Effector CD4-positive, alpha-beta T cell (primary cell): ENCODE data around the gene SPRYD4.
"Not testable (repeated sequence)": the region's sequence is repeated elsewhere in the genome, so short reads cannot be mapped to it uniquely, and the experiment has no call there.

ENCODE experiments used
- DNase-seq: peaks from one replicate; pipeline ENCODE4 v3.0.0-alpha.2; 2020
- total RNA-seq: gene quantifications from one replicate; lab custom pipeline; 2026; lab: John Stamatoyannopoulos, UW

SPRYD4 gene
- total RNA-seq: 14.3 reads per million, percentile 39 among the genes with 10 or more reads in this experiment

DNA sequence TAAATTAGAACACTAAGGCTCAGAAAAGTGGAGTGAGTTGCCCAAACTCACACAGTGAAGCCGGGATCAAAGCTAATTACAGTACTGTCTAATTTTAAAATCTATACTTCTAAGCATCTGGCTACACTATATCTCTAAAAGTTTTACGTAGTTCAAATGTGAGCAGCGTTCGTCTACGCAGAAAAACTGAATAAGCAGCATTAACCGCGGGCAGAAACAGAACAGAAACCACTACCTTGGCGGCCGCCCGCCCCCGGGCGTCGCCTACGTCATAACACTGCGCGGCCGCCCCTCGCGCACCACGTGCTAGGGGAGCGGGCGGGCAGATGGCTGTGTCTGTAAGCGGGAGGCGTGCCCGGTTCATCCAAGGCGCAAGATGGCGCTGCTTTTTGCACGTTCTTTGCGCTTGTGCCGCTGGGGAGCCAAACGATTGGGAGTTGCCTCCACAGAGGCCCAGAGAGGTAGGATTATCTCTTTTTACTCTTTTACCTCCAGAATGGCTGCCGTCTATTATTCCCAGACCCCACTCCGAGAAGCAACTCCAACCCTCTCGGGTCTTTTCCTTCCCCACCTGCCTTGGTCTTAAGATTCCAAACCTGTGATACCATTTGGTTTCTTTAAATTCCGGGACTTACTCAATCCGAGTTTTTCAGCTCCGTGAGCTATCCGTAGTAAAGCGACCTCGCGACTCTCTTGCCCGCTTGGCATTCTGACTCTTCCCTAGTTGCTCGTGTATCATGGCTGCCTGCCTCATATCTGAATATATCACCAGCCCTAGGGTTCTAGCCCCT, at the start of gene SPRYD4:
Gene SPRYD4, plus strand, starts transcription at position 363 of the 791 bp plus-strand sequence. Its CDS starts 14 bp downstream, at position 377.
- DNase-seq: peak; percentile 91

DNA sequence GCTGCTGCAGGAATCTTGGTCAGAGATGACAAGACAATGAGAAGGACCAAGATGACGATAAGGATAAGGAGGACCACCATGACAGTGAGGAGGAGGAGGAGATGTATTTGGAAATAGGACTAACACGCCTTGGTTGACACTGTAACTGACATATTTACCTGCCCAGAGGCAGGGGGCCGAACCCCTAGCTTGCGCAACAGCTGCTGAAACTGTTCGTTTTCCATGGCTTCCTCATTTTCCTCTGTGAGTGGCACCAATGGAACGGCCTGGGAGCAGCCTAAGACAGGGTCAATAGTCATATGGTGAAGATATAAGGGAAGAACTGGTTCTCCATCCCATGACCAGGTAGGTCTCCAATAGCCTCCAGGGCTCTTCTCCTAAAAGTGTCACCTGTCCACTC, 48.0 kb upstream of the SPRYD4 start:
- no peak for DNase-seq

DNA sequence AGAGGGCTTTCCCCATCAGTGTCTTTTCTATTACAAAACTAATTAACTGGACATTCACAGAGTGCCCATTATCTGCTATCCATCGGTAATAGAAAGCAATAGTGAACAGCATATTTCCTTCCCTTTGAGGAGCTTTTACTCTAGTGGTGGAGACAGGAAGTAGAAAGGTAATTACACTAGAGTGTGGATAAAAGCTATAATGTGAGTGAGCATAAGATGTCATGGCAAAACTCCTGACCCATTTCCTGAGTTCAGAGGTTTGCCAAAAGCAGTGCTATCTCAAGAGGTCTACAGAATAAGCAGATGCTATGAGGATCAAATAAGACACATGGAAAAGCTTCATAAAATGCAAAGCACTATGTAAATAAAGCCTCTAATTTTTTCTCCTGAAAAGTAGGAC, 43.2 kb upstream of the SPRYD4 start:
- DNase-seq: no peak

DNA sequence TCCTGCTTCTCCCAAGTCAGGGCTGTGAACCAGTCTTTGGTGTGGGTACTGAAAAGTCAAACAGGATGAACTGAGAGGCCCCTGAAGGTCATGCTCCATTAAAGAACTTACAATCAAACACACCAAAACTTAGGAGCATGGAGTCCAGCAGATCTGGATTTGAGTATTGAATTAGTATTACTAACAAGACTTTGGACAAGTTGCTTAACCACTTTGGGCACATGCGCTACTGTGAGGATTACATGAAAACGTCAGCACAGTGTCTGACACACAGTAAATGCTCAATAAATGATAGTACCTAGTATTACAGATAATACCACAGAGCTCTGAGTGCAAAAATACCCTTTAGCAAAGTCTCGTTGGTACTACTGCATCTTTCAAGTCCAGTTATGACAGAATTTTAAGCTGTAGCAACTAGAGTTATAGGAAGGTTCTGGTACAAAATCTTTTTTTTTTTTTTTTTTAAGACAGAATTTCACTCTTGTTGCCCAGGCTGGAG, 42.4 kb upstream of the SPRYD4 start:
- no peak for DNase-seq

DNA sequence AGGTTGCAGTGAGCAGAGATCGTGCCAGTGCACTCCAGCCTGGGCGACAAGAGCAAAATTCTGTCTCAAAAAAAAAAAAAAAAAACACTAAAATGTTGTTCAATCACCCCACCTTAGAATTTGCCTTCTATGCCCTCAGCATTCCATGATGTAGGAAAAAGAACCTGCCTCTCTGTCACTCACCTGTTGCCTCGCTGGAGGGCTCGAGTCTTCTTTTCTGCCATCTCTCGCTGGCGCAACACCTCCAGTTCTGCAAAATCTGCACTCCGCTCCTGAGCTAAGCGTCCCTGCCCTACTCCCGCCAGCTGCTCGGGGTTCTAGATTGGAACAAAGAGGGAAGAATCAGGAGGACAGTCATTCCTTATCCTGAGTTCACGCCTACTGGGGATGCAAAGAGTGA, 37.1 kb upstream of the SPRYD4 start:
- DNase-seq: no peak

DNA sequence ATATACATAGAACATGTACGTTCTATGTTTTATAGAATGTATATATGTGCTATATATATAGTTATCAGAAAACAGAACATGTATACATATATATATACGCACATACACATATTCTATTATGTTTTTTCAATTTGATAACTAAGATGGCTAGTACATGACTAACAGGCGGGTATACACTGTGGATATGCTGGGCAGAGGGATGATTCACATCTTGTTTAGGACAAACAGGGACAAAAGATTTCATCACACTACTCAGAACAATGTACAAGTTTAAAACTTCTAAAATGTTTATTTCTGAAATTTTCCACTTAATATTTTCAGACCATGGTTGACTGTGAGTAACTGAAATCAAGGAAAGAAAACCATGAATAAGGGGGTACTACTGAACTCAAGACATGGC, 36.5 kb upstream of the SPRYD4 start:
- DNase-seq: no peak

DNA sequence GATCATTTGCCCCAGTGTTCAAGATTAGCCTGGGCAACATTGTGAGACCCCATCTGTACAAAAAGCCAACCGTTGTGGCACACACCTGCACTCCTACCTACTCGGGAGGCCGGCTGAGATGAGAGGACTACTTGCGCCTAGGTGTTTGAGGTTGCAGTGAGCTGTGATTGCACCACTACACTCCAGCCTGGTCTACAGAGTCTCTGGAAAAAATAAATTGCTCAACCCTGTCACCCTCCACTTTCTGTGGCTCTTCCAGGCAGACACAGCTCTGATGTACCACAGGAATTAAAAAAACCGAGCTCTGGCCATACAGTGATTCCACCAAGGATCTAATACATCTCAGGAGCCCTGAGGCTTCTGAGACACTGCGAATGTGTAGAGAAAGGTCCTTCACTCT, 33.5 kb upstream of the SPRYD4 start:
- DNase-seq: no peak

DNA sequence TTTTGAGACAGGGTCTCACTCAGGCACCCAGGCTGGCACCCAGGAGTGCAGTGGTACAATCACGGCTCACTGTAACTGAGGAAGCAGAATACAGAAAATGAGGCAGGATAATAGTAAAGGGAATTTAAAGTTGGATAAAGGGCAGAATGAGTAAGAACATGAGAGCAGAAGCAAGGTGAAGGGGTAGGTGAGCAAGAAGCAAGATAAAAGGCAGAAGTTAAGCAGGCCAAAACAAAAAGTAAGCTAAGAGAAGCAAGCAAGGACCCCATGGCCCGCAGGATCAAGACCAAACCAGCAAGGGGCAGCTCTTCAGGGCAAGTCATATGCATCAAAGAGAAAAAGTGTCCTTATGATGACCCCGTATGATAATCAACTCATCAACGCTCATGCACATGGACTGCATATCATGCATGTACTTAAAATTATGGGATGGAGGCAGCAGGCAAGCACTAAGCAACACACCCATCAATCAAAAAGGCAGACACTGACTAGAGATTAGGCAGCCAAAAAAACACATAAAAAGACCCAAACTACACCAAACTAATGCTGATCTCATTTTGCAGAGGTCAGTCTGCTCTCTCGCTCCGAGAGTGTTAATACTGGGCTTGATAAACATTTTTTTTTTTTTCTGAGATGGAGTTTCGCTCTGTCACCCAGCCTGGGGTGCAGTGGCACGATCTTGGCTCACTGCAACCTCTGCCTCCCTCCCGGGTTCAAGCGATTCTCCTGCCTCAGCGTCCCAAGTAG, 30.8 kb upstream of the SPRYD4 start:
- DNase-seq: no peak

DNA sequence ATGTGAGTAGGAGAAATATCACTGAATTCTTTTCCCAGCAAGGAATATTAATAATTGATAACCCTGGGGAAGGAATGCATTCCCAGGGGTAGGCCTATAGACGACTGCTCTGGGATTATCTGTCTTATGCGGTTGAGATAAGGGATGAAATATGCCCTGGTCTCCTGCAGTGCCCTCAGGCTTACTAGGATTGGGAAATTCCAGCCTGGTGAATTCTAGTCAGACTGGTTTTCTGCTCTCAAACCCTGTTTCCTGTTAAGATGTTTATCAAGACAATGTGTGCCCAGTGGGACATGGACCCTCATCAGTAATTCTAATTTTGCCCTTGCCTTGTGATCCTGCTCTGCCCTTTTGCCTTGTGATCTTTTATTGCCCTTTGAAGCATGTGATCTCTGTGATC, 25.2 kb upstream of the SPRYD4 start:
- DNase-seq: not testable (repeated sequence)

DNA sequence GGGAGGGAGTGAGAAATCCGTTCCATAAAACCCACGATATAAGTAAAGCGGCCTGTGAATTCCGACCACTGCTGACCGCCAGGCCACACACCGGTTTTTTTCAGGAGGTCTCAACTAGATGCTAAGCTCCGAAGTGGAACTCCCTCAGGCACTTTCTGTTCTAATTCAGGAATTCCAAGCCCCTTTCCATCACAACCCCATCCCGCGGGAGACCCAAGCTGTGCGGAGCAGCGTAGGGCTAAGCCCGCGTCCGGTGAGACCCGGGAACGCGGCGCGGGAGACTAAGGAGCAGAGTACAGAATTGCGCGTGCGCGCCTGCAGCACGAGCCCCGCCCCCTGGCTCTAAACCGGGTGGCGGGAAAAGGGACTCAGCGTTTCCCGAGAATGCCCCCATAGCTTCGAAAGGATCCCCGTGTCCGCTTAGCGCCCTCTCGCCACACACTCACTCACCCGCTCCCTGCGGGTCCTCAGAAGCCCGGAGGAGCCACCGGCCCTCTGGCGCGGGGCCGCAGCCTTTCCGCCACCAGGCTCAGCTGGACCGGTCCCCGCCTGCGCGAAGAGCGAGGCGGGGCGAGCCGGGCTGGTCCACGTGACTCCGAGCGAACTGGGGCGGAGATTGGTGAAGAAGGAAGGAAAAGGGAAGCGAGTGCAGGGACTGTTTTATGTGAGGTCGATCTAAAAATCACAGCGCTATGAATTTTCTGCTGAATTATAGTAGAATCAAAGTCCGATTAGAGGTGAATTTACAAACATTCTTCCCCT, 19.3 kb upstream of the SPRYD4 start, which contains the start of gene TIMELESS:
Gene TIMELESS, minus strand, starts transcription at position 567 of the 762 bp plus-strand sequence. CDS start 15,256 bp downstream, outside the sequence.
- peak; percentile 76 for DNase-seq

DNA sequence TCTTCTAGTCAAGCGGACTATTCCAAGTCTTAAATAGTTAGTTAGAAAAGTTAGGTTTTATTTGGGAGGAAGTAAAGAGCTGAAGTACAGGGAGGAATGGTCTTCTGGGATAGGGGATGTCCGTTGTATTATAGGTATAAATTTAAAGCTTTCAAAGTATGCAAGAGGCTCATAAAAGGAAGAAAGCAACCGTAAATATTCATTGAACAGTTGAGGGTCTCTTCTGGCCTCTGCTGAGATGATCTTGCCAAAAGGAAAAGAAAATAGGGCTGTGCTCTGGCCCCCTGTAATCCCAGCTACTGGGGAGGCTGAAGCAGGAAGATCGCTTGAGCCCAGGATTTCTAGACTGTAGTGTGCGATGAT, 18.8 kb upstream of the SPRYD4 start:
- DNase-seq: no peak

DNA sequence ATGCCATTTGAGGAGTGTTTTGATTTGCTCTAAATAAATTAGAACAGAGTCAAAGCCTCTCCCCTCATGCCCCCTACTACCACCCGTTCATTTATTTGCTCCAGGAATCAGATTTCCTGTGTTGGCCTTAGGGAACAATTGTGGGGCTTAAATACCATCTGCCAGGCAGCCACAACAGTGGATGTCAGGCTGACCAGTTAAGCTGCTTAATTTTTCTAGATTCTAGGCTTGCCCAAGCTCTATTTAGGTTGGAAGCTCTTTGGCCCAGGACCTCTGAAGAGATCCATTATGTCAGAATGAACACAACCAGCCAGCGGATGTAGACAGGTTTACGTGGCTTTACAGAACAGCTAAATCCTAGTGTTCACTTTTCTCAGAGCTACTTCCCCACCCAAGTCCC, 18.1 kb upstream of the SPRYD4 start:
- no peak for DNase-seq

DNA sequence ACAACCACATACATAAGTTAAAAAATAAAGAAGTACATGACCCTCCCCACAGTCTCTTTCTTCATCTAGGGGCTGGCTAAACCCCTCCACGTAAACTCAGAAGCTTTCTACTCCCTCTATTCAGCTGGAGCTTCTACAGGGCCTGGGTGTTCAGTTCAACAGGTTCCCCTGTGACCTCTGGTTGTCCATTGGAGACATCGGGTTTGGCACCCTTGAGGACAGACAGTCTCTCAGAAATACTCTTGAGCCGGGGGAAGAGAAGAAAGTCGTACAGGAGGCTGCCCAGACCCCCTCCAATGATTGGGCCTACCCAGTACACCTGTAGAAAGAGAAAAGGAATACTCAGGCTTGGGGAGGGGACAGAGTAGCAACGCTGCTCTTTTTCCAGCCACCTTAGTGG, 17.2 kb upstream of the SPRYD4 start:
- DNase-seq: no peak

DNA sequence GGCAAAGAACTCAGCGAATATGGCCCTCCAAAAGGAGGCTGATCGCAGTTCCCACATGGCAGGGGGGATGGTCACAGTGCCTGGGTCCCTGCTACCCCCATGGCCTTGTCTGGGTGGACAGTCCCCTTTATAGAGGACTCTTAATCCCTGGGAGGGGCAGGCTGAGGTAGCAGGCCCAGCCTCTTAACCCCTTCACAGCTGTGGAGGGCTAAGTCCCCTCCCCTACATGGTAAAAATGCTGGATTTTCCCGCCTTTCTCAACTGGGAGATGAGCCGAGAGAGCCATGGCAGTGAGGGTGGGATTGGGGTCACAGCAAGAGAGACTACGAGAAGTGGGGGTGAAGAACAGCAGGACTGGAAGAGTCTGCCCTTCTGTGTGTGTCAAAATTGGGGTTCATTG, 13.8 kb upstream of the SPRYD4 start, which contains the start of gene MIP:
Gene MIP, minus strand, starts transcription at position 101 of the 400 bp plus-strand sequence. Its CDS starts 44 bp downstream, at position 57.
- DNase-seq: no peak

DNA sequence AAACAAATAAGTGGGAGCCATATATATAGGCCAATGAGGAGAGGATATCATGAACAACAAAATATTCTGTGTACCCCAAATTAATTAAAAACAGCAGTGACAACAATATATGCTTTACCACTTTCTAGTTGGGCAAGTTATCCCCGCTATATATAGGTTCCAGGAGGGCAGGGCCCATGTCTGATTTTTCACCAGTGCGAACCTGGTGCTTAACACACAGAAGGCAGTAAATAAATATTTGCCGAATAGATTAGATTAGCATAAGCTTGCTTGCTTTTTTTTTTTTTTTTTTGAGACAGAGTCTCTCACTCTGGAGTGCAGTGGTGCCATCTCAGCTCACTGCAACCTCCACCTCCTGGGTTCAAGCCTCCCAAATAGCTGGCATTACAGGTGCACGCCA, 10.6 kb upstream of the SPRYD4 start:
- DNase-seq: no peak

DNA sequence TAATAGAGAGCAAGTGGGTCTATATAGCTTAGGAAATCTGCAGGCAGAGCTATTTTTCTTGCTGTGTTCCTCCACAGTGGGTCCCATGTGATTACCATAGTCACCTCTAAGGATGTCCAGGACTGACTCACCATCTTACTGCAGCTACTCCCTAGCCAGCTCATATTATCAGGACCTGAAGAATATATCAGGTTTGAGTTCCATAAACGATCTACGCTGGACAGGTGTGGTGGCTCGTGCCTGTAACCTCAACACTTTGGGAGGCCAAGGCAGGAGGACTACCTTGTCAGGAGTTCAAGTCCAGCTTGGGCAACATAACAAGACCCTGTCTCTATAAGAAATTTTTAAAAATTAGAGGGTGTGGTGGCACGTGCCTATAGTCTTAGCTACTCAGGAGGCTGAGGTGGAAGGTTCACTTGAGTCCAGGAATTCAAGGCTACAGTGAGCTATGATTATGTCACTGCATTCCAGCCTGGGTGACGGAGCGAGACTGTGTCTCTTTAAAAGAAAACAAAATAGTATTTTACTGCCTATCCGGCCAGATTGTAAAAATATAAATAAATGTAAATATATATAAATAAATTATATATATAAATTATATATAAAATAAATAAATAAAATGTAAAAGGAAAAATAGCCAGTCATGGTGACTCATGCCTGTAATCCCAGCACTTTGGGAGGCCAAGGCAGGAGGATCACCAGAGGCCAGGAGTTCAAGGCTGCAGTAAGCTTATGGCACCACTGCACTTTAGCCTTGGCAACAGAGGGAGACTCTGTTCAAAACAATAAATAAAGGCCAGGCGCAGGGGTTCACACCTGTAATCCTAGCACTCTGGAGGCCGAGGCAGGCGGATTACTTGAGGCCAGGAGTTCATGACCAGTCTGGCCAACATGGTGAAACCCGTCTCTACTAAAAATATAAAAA, 6.9 kb upstream of the SPRYD4 start:
- DNase-seq: no peak

DNA sequence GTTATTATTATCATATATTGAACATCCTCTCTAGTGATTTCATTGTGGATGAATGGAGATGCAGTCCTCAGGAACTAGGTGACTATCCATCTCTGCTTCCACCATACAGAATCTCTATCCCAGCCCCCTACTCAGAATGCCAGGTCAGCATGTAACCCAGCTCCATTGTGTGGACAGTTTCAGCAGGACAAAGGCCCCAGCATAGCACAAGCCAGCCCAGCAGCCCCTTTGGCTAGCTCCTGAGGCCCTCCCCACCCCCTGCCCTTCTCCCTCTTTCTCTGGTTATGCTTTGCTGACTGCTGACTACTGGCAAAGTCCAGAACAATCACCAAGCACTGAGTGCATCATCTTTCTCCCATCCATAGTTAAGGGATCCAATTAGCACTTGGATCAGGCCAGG, 5.8 kb upstream of the SPRYD4 start:
- DNase-seq: no peak

DNA sequence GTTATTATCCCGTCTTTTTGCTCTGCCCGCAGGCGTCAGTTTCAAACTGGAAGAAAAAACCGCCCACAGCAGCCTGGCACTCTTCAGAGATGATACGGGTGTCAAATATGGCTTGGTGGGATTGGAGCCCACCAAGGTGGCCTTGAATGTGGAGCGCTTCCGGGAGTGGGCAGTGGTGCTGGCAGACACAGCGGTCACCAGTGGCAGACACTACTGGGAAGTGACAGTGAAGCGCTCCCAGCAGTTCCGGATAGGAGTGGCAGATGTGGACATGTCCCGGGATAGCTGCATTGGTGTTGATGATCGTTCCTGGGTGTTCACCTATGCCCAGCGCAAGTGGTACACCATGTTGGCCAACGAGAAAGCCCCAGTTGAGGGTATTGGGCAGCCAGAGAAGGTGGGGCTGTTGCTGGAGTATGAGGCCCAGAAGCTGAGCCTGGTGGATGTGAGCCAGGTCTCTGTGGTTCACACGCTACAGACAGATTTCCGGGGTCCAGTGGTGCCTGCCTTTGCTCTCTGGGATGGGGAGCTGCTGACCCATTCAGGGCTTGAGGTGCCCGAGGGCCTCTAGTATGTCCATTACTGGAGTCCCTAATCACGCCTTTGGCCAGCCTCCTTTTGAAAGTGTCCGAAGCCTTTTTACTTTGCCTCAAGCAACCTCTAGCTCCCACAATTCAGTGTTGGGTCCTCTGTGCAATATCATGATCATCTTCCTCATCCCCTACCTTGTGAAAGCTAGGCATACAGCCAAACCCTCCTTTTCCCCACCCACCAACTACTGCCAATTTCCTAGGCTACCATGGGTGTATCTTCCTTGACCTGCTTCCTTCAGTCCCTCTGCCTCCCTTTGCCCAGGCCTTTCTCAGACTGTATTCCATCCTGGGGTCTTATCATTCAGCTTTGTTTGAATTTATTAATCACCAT, 891 bp downstream of the SPRYD4 start:
- no peak for DNase-seq

DNA sequence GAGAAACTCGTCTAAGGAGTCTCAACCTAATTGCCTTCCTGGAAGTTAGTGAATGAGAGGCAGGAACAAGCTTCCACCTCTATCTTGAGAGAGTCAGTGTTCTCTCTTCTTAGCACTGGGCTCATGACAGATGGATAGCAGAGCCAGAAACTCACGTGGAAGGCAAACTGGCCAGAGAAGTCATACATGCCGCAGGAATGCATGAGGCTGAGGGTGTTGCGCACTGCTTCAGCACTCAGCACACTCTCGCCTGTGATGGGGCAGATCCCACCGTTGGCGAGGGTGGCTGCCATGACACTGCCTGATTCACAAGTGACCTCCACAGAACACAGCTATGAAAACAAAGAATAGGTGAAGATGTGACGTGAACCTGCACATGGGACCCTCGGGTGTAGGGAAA, 6.0 kb downstream of the SPRYD4 start:
- no peak for DNase-seq

DNA sequence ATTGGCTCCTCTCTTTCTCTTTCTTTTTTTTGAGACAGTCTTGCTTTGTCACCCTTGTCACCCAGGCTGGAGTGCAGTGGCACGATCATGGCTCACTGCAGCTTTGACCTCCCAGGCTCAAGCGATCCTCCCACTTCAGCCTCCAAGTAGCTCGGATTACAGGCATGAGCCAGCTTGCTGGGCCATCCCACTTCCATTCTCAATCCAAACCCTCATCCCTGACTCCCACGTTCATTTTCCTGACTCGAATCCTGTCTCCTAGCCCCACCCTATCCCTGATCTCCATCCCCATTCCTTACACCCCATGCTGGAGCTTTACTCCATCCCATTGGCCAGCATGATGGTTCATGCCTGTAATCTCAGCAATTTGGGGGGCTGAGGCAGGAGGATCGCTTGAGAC, 7.8 kb downstream of the SPRYD4 start:
- no peak for DNase-seq

DNA sequence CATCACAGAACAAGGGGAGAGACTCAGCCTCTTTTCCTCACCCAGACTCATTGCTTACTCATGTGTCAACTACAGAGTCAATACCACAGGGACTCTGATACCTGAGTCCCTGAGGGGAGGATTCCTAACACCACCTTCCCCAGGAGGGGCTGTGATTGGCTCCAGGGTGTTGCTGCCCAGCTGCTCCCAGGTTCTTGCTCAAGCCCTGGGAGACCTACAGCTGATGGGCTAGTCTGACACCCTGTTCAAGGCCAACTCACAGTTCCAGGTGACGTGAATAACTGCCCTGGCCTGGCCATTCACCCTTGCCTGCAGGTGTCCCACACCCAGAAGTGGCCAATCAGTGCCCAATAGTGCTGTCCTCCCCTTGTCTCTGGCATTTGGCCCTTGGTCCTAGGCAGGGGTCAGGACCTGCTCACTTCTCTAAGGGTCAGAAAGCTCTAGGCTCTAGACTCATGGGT, 8.6 kb downstream of the SPRYD4 start:
- no peak for DNase-seq
